HepG2 (cell line): ENCODE data around the gene STYXL1. TPM values are rescaled to one million over a fixed set of nuclear protein-coding genes. Genes with fewer than 3 reads are reported as not detected.

ENCODE experiments used
- ATM ChIP-seq: fragments of 450-650 bp; IDR thresholded peaks from 2 replicates; pipeline ENCODE4 v1.7.1; 2017; ENCODE audit warnings: mild to moderate bottlenecking, borderline replicate concordance
- FOXC1 ChIP-seq: sonication (generic); formaldehyde crosslinking; IDR thresholded peaks from 2 replicates; pipeline ENCODE4 v1.8.0; 2022; ENCODE audit warnings: mild to moderate bottlenecking, missing genetic modification reagents, borderline replicate concordance
- GABPA ChIP-seq, 2 experiments: IDR thresholded peaks; 2 replicates each; pipeline ENCODE4 v1.6.1; 2011 to 2016; ENCODE audit warnings: low read depth in 2 of 2, low read length in 1 of 2, missing biosample characterization in 1 of 2, missing genetic modification characterization in 1 of 2
- GATAD1 ChIP-seq: IDR thresholded peaks from 2 replicates; pipeline ENCODE4 v1.6.1; 2016; ENCODE audit warnings: missing genetic modification reagents, missing compliant biosample characterization
- KLF12 ChIP-seq: sonication (generic); formaldehyde crosslinking; IDR thresholded peaks from 2 replicates; pipeline ENCODE4 v1.4.0; 2020; ENCODE audit warnings: missing genetic modification reagents, borderline replicate concordance
- SOX13 ChIP-seq, 3 experiments: fragments of 450-650 bp in 1 of 3; sonication (generic) in 1 of 3; formaldehyde crosslinking in 1 of 3; IDR thresholded peaks in 2 of 3; conservative IDR thresholded peaks in 1 of 3; 2 replicates each; pipeline versions ENCODE4 v1.5.0 to v1.6.1; 2016 to 2020; ENCODE audit warnings: antibody characterized with exemption in 1 of 3, mild to moderate bottlenecking in 1 of 3, missing compliant biosample characterization in 1 of 3, missing genetic modification reagents in 1 of 3, moderate library complexity in 1 of 3
- SUZ12 ChIP-seq: fragments of 150-350 bp; IDR thresholded peaks from 2 replicates; pipeline ENCODE4 v1.6.1; 2014; ENCODE audit warnings: low read depth, low read length
- TAF15 ChIP-seq: fragments of 200-400 bp; formaldehyde crosslinking; IDR thresholded peaks from one replicate; pipeline ENCODE4 v1.6.1; 2018; ENCODE audit warnings: mild to moderate bottlenecking, low read depth, low read length; ENCODE audit not compliant: poor library complexity, severe bottlenecking
- ZNF24 ChIP-seq: fragments of 450-650 bp; IDR thresholded peaks from 2 replicates; pipeline ENCODE4 v1.6.1; 2017; ENCODE audit warnings: antibody characterized with exemption, mild to moderate bottlenecking
- ZNF441 ChIP-seq: sonication (generic); formaldehyde crosslinking; IDR thresholded peaks from 2 replicates; pipeline ENCODE4 v1.7.0; 2021; ENCODE audit warnings: missing genetic modification reagents, borderline replicate concordance
- polyA plus RNA-seq, 8 experiments: library from polyadenylated mRNA; depleted of rRNA in 3 of 8; stranded (reverse) in 7 of 8; unstranded in 1 of 8; fragments of >200 nt; fragmentation: Illumina TruSeq in 4 of 8; extraction: Trizol in 4 of 8; gene quantifications; 2 replicates each; pipeline versions ENCODE4 v1.2.1 to v1.2.3, GENCODE V29; 2011 to 2016; ENCODE audit warnings: low read depth in 4 of 8, missing spikeins in 1 of 8, mixed read lengths in 1 of 8; ENCODE audit not compliant: insufficient read depth in 1 of 8
- total RNA-seq, 5 experiments: library from RNA; depleted of rRNA; stranded (reverse); fragments of >200 nt; fragmentation: Illumina TruSeq; extraction: Trizol; gene quantifications; 2 replicates each; pipeline ENCODE4 v1.2.3, GENCODE V29; 2016; ENCODE audit warnings: low read depth in 1 of 5
- TF ChIP-seq, protein P1 (sequence below): sonication (generic); formaldehyde crosslinking; IDR thresholded peaks from 2 replicates; pipeline ENCODE4 v1.5.1; 2020; ENCODE audit warnings: missing genetic modification reagents, mild to moderate bottlenecking, borderline replicate concordance
- TF ChIP-seq, protein P2 (sequence below), 2 experiments: sonication (generic) in 1 of 2; formaldehyde crosslinking in 1 of 2; IDR thresholded peaks; 2 replicates each; pipeline versions ENCODE4 v1.6.1 to v1.9.0; 2014 to 2022; ENCODE audit warnings: antibody characterized with exemption in 1 of 2, borderline replicate concordance in 1 of 2, inconsistent platforms in 1 of 2, low read depth in 1 of 2, missing genetic modification reagents in 1 of 2
- TF ChIP-seq, protein P3 (sequence below), 2 experiments: sonication (generic) in 1 of 2; formaldehyde crosslinking in 1 of 2; IDR thresholded peaks; 2 replicates each; pipeline versions ENCODE4 v1.4.0 to v1.6.1; 2016 to 2020; ENCODE audit warnings: borderline replicate concordance in 1 of 2, low read depth in 1 of 2, mild to moderate bottlenecking in 1 of 2, missing genetic modification reagents in 1 of 2

Gene STYXL1
- total and polyA plus RNA-seq, 2 of the 13 experiments (the other 11 are each of a cell fraction or from before 2014, with no cell fraction given), result 23.9 to 38.3 TPM

DNA sequence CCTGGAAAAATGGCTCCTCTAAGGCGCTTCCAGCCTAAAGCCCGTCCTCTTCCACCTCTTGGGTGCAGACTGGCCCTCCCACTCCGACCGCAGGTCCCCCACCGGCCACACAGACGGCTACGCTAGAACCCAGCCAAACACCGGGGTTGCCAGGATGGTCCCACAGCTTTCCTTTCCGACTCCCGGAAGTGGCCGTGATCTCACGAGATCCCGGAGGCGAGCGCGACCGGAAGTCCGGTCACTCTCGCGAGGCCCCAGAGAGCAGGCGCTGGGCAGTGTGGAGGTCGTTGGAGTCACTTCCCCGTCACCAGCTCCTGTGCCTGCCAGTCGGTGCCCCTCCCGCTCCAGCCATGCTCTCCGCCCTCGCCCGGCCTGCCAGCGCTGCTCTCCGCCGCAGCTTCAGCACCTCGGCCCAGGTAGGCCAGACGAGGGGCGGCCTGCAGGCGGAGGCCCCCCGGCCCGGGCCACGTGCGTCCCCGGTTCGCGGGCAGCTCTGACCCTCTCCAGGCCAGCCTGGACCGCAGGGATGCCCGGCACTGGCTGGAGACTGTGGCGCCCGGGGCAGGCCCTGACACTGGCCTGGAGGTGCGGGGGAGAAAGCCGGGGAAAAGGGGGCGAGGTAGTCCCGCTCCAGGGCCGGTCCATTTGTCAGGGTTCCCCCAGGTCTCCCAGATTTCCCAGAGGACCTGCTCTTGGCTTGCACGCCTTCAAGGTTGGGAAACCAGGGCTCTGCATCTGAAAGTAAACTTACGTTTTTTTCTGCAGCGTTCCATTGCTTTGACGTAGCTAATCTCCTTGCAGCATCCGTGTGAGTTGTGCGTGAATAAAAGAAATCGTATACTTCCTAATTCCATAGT lies at the start of gene STYXL1, which contains the start of gene MDH2 (continued):
- TF ChIP-seq FOXC1 (CRISPR knock-in tag) (peak; percentile 35; the same call in 1 of the 2 replicates), ZNF24 (no peak), KLF12 (CRISPR knock-in tag) (0 out of 2 replicates have a peak, but pooled peaks have one; percentile 85), SOX13 (IDR thresholded peaks at IDR 0.05) (no peak), SOX13 (CRISPR knock-in tag; conservative IDR thresholded peaks at IDR 0.05 in 1 of 2, IDR thresholded peaks at IDR 0.05 in 1 of 2) (peak in 1 of 2 experiments; percentile 18; a peak in 1 of 4 replicates), ATM (no peak), ZNF441 (CRISPR knock-in tag) (peak; percentile 61; the same call in 1 of the 2 replicates), TAF15 (no peak), SUZ12 (no peak), GABPA (IDR thresholded peaks at IDR 0.05; ENCODE audit: low read depth, low read length) (peak; percentile 97), GABPA (CRISPR knock-in tag; IDR thresholded peaks at IDR 0.05; ENCODE audit: low read depth) (peak; percentile 98), GATAD1 (peak; percentile 98)
- TF ChIP-seq, protein P1, sequence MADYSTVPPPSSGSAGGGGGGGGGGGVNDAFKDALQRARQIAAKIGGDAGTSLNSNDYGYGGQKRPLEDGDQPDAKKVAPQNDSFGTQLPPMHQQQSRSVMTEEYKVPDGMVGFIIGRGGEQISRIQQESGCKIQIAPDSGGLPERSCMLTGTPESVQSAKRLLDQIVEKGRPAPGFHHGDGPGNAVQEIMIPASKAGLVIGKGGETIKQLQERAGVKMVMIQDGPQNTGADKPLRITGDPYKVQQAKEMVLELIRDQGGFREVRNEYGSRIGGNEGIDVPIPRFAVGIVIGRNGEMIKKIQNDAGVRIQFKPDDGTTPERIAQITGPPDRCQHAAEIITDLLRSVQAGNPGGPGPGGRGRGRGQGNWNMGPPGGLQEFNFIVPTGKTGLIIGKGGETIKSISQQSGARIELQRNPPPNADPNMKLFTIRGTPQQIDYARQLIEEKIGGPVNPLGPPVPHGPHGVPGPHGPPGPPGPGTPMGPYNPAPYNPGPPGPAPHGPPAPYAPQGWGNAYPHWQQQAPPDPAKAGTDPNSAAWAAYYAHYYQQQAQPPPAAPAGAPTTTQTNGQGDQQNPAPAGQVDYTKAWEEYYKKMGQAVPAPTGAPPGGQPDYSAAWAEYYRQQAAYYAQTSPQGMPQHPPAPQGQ, result no peak
- TF ChIP-seq, protein P2, sequence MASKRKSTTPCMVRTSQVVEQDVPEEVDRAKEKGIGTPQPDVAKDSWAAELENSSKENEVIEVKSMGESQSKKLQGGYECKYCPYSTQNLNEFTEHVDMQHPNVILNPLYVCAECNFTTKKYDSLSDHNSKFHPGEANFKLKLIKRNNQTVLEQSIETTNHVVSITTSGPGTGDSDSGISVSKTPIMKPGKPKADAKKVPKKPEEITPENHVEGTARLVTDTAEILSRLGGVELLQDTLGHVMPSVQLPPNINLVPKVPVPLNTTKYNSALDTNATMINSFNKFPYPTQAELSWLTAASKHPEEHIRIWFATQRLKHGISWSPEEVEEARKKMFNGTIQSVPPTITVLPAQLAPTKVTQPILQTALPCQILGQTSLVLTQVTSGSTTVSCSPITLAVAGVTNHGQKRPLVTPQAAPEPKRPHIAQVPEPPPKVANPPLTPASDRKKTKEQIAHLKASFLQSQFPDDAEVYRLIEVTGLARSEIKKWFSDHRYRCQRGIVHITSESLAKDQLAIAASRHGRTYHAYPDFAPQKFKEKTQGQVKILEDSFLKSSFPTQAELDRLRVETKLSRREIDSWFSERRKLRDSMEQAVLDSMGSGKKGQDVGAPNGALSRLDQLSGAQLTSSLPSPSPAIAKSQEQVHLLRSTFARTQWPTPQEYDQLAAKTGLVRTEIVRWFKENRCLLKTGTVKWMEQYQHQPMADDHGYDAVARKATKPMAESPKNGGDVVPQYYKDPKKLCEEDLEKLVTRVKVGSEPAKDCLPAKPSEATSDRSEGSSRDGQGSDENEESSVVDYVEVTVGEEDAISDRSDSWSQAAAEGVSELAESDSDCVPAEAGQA (IDR thresholded peaks at IDR 0.05; ENCODE audit: low read depth), result peak; percentile 78
- TF ChIP-seq, protein P2 (CRISPR knock-in tag; IDR thresholded peaks at IDR 0.05; ENCODE audit: borderline replicate concordance), result no peak
- TF ChIP-seq, protein P3, sequence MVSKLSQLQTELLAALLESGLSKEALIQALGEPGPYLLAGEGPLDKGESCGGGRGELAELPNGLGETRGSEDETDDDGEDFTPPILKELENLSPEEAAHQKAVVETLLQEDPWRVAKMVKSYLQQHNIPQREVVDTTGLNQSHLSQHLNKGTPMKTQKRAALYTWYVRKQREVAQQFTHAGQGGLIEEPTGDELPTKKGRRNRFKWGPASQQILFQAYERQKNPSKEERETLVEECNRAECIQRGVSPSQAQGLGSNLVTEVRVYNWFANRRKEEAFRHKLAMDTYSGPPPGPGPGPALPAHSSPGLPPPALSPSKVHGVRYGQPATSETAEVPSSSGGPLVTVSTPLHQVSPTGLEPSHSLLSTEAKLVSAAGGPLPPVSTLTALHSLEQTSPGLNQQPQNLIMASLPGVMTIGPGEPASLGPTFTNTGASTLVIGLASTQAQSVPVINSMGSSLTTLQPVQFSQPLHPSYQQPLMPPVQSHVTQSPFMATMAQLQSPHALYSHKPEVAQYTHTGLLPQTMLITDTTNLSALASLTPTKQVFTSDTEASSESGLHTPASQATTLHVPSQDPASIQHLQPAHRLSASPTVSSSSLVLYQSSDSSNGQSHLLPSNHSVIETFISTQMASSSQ (IDR thresholded peaks at IDR 0.05; ENCODE audit: low read depth), result no peak
- TF ChIP-seq, protein P3 (CRISPR knock-in tag; IDR thresholded peaks at IDR 0.05; ENCODE audit: borderline replicate concordance), result peak; percentile 49; the same call in 1 of the 2 replicates
